PC-3 (cell line): ENCODE measurements around the gene COPS3.

ENCODE experiments used
- EZH2 ChIP-seq: fragments of 300-600 bp; sonication (generic); IDR thresholded peaks from one replicate; pipeline ENCODE4 v1.6.1; 2017; ENCODE audit warnings: antibody characterized with exemption, mild to moderate bottlenecking, low read length; ENCODE audit not compliant: unreplicated experiment
- EZH2phosphoT487 ChIP-seq: fragments of 300-600 bp; sonication (generic); IDR thresholded peaks from 2 replicates; pipeline ENCODE4 v1.6.1; 2018; ENCODE audit warnings: mild to moderate bottlenecking, antibody characterized with exemption, low read length, borderline replicate concordance
- TF ChIP-seq, protein P1 (sequence below): fragments of 300-600 bp; sonication (generic); conservative IDR thresholded peaks from 2 replicates; pipeline ENCODE4 v1.5.1; 2017; ENCODE audit warnings: antibody characterized with exemption, low read depth, mild to moderate bottlenecking, low read length

GRCh38 chr17:17215575-17215974, 65.5 kb downstream of the COPS3 start:
- TF ChIP-seq, protein P1, sequence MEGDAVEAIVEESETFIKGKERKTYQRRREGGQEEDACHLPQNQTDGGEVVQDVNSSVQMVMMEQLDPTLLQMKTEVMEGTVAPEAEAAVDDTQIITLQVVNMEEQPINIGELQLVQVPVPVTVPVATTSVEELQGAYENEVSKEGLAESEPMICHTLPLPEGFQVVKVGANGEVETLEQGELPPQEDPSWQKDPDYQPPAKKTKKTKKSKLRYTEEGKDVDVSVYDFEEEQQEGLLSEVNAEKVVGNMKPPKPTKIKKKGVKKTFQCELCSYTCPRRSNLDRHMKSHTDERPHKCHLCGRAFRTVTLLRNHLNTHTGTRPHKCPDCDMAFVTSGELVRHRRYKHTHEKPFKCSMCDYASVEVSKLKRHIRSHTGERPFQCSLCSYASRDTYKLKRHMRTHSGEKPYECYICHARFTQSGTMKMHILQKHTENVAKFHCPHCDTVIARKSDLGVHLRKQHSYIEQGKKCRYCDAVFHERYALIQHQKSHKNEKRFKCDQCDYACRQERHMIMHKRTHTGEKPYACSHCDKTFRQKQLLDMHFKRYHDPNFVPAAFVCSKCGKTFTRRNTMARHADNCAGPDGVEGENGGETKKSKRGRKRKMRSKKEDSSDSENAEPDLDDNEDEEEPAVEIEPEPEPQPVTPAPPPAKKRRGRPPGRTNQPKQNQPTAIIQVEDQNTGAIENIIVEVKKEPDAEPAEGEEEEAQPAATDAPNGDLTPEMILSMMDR: no peak
- TF ChIP-seq EZH2 (no peak), EZH2phosphoT487 (no peak)
